HG03354 (cell line): ENCODE measurements around the gene MYOG.

Experiments
- ATAC-seq: cut with Tn5 transposase; IDR thresholded peaks from one replicate; pipeline ENCODE4 v1.9.1; 2021; ENCODE audit warnings: mild to moderate bottlenecking; ENCODE audit not compliant: unreplicated experiment, poor library complexity, severe bottlenecking

Gene MYOG

DNA sequence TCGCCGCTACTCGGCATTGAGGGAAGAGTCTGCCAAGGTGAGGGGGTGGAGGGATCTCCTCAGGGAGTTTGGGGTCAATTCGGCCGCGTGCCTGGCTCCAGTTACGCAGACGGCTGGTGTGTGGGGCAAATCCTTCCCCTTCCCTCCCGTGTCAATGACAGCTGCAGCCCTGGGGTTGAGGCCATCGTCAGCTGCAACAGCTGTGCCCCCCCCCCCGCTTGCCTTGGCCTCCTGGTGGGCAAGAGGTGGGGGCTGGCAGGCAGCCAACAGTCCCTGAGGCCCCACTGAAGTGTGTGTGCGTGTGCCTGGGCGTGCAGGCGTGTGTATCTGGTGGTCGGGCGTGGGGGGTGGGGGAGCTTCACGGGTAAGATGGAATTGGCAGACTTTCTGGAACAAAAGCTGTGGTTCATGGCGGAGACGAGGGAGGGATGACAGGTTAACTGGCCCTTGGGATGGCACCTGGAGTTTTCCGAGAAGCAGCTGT lies 33.9 kb downstream of the MYOG start:
- no peak for ATAC-seq

- ATAC-seq = no peak
Measured at GRCh38 chr1:203050826-203051225, 35.0 kb downstream of the MYOG start.

GRCh38 chr1:203049576-203050180 lies 36.1 kb downstream of the MYOG start:
- no peak for ATAC-seq

DNA sequence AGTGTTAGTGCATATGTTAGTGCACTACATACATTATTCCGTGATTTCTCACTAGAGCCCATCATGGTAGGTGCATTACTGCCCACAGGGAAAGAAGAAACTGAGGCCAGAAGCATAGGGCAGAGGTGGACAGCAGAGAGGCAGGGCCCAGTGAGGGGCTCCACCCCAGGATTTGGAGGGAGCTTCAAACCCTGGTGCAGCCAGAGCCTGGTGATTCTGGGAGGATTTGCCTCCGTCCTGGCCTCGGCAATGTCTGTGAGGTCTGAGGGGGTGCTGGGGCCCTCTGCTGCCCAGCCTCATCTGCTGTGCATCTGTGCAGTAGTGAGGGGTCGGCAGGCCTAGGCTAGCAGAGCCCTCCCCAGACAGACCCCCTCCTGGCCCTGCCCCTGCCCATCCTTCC lies 36.7 kb downstream of the MYOG start:
- ATAC-seq = no peak

DNA sequence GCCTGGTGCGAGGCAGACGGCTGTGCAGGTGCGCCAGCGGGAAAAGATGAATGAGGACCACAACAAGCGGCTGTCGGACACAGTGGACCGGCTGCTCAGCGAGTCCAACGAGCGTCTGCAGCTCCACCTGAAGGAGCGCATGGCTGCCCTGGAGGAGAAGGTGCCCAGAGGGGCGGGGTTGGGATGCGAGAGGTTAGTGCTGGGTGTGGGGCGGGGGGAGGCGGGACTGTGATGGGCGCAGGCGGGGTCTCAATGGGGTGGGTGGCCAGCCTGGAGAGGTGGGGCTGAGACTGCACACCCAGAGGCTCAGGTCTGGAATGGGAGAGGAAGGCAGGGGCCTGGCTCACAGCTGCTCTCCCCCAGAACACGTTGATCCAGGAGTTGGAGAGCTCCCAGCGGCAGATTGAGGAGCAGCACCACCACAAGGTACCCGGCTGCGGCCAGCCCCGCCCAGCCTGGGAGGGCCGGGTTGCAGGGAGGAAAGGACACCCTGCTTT lies 37.2 kb downstream of the MYOG start:
- no peak for ATAC-seq

- ATAC-seq = no peak
Measured at GRCh38 chr1:203048086-203048485, 37.7 kb downstream of the MYOG start.

DNA sequence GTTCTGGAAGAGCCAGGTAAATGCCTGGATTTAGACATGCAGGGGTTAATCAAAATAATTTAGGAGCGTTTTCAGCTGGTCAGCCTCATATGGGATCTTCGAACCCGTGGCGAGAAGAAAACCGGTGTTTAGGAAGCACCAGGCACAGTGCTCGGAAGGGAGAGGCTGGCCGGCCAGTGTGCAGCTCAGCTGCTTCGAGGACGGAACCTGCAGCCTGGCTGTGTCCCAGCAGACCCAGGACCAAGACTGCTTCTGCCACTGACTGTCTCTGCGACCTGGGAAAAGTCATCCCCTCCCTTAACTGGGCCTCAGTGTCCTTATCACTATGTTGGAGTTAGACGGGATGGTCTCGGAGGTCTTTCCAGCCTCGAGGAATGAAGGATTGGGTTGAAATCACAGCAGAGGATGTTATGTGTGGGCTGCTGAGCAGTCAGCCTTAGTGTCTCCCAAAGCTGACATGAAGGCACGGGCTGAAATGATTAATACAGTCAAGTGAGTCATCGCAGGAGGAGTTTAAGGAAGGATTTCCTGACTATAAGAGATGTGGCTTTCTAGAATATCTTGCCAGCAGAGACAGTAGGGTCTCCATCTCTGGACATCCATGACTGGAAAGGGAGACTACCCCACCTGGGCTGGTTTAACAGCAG lies 38.7 kb downstream of the MYOG start:
- ATAC-seq = no peak

DNA sequence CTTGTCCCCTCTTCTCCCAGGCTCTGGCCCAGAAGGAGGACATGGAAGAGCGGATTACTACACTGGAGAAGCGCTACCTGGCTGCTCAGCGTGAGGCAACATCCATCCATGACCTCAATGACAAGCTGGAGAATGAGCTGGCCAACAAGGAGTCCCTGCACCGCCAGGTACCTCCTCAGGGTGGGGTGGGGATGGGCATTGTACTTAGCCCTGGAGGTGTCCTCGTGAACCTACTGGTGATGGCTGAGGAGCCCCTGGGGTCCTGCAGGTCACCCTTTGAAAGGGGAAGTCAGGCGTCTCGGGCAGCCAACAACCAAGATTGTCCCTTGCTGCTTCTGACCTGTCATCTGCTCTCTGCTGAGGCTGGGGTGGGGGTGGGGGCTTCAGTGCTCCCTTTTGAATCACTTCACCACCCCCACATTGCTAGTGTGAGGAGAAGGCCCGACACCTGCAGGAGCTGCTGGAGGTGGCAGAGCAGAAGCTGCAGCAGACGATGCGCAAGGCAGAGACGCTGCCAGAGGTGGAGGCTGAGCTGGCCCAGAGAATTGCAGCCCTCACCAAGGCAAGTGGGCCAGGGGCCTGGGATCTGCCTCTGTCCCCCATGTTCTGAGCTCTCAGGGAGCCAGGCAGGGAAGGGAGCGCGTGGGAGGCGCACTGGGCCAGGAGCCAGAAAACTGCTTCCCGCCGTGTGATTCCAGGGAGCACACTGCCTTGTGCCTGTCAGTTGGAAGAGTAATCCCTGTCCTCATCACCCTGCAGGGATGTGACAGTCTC lies 39.8 kb downstream of the MYOG start:
- no peak for ATAC-seq

DNA sequence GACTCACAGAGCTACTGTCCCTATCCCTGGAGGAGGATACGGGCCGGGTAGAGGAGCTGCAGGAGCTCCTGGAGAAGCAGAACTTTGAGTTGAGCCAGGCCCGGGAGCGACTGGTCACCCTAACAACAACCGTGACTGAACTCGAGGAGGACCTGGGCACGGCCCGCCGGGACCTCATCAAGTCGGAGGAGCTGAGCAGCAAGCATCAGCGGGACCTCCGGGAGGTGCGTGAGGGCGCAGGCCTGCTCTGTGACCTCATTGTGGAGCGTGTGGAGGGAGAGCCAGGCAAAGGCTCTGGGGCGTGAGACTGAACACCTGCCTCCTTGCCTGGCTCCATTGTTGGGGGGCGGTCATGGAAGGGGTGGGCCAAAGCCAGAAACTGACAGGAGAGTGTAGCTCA lies 40.5 kb downstream of the MYOG start:
- no peak for ATAC-seq

GRCh38 chr1:203044546-203045250 lies 41.1 kb downstream of the MYOG start:
- ATAC-seq = no peak

GRCh38 chr1:203043830-203044545 lies 41.8 kb downstream of the MYOG start:
- ATAC-seq = no peak

GRCh38 chr1:203041351-203041932 lies 44.4 kb downstream of the MYOG start:
- ATAC-seq = no peak

DNA sequence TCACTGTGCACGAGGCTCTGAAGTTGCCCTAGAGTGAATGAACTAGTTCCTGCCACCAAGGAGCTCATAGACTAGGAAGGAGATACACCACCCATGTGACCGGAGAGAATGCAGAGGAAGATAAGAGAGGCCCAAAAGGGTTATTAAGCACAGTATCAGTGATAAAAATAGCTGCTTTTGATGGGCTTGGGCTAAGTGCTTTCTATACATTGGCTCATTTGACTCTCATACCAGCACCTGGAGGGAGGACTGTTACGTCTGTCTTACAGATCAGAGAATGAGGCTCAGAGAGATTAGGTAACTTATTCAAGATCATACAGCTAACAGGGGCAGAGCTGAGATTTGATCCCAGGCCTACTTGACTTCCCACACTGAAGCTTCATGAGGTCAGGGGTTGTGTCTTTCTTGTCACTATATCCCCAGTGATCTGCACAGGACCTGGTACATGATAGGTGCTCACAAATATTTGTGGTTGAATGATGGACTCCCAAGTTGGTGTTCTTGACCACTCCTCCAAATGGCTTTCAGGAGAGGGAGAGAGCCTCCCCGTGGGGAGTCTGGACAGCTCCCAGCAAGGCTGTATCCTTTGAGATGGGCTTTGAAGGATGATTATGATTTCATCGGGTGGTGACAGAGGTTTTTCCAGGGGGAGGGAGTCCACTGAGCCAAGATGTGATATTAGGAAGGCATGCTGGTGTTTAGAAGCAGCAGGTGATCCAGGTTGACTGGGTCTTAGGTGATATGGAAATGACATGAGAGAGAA lies 45.1 kb downstream of the MYOG start:
- ATAC-seq = no peak

DNA sequence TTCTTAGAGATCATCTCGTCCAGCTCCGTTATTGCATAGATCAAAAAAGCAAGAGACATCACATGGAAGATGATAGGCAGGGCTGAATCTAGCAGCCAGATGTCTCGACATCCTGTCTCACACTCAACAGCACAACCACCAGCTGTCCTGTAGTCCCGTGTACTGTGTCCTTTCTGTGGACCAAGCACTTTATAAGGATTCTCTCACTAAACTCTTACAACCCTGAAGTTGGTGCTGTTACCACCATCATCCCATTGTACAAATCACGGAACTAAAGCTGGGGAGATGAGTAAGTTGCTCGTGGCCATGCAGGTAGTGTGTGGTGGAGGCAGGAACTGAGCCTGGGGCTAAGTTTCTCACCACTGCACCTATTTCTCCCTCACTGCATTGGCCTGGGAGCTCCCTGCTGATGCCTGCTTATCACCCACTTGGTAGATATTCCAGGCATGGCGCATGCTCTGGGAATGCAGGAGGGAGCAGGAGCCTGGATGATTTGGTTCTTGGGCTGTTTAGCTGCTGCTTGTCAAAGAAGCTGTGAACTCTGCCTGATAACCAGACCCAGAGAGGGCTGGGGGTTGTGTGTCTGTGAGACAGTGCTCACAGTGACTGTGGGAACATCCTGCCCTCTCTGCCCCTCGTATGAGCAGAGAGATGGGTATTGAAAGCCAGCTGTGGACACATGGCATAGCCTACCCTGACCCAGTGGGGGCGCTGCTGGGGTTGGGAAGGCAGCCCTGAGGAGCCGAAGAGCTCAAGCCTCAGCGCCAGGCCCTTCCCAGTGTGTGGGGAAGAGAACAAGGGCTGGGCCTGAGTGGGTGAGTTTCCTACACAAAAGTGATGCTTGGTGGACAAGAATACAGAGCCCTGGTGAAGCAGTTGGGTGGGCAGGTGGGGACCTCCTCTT lies 46.0 kb downstream of the MYOG start:
- no peak for ATAC-seq

GRCh38 chr1:203038891-203039608 lies 46.8 kb downstream of the MYOG start:
- no peak for ATAC-seq

GRCh38 chr1:203038217-203038741 lies 47.5 kb downstream of the MYOG start:
- ATAC-seq = no peak
